ENCODE data around the gene PRRT1.

GRCh38 chr6:32146687-32147086 lies 5.1 kb downstream of the PRRT1 start:
- no peak for TF ChIP-seq RAD21 (IDR thresholded peaks at IDR 0.05; ENCODE audit: low read depth)
- TF ChIP-seq EP300 (IDR thresholded peaks at IDR 0.05; ENCODE audit: borderline replicate concordance), result no peak
- TF ChIP-seq TAF1 (IDR thresholded peaks at IDR 0.05; ENCODE audit: low read depth), result no peak
- no peak for TF ChIP-seq ZBTB7A (IDR thresholded peaks at IDR 0.05; ENCODE audit: low read depth)
- no peak for TF ChIP-seq REST (IDR thresholded peaks at IDR 0.05; ENCODE audit: low read depth)
- TF ChIP-seq YY1 (IDR thresholded peaks at IDR 0.05; ENCODE audit: low read depth), result no peak
- TF ChIP-seq TCF12 (IDR thresholded peaks at IDR 0.05; ENCODE audit: low read depth), result no peak
- TF ChIP-seq TEAD4 (IDR thresholded peaks at IDR 0.05), result no peak
- no peak for TF ChIP-seq USF1 (IDR thresholded peaks at IDR 0.05)
- TF ChIP-seq CREB1 (IDR thresholded peaks at IDR 0.05; ENCODE audit: low read depth), result no peak
- no peak for TF ChIP-seq MAX (IDR thresholded peaks at IDR 0.05)
- no peak for TF ChIP-seq NFIC (IDR thresholded peaks at IDR 0.05)
- TF ChIP-seq EGR1 (IDR thresholded peaks at IDR 0.05), result no peak
